IMR-90 (cell line): ENCODE data around the gene CRHBP. TPM values are rescaled to one million over a fixed set of nuclear protein-coding genes. Genes with fewer than 3 reads are reported as not detected.

Experiments used
- ATAC-seq: fragments of 200-7000 bp; cut with Tn5 transposase; 2 replicates; pipeline ENCODE4 v1.9.1; 2020; ENCODE audit warnings: low read depth, mild to moderate bottlenecking, moderate library complexity
- BruUV-seq: library from RNA; stranded (reverse); fragments of 400-500 nt; replicated peaks from 2 replicates; lab custom pipeline; 2021; lab: Mats Ljungman, UMichigan
- CTCF ChIA-PET: fragments of 300-600 bp; formaldehyde crosslinking; extraction: SDS; loops from one replicate; lab custom pipeline; 2021; ENCODE audit warnings: antibody characterized with exemption; lab: Yijun Ruan, JAX
- POLR2A ChIA-PET: fragments of 300-600 bp; sonication (Branson Sonifier 250); formaldehyde crosslinking; loops from one replicate; lab custom pipeline; 2022; ENCODE audit warnings: antibody characterized with exemption; ENCODE audit not compliant: unreplicated experiment; lab: Charles Lee
- DNase-seq: peaks from one replicate; pipeline ENCODE4 v3.0.0; 2013
- H2AFZ ChIP-seq: replicated peaks from 2 replicates; pipeline ENCODE3; 2013; ENCODE audit warnings: low read length, mild to moderate bottlenecking; ENCODE audit not compliant: poor library complexity
- H2AK5ac ChIP-seq: 2 replicates; pipeline ENCODE4 v1.6.1; 2013; ENCODE audit warnings: low read depth, low read length, inconsistent platforms
- H2AK9ac ChIP-seq: replicated peaks from 2 replicates; pipeline ENCODE3; 2013; ENCODE audit warnings: mild to moderate bottlenecking, low read depth, low read length, moderate library complexity; ENCODE audit not compliant: poor library complexity
- H2BK120ac ChIP-seq: 2 replicates; pipeline ENCODE4 v1.6.1; 2013; ENCODE audit warnings: low read depth, low read length, inconsistent platforms
- H2BK15ac ChIP-seq: 3 replicates; pipeline ENCODE4 v1.6.1; 2013; ENCODE audit warnings: low read depth, low read length, inconsistent platforms
- H2BK20ac ChIP-seq: 2 replicates; pipeline ENCODE4 v1.6.1; 2013; ENCODE audit warnings: low read depth, mild to moderate bottlenecking, inconsistent platforms, low read length, moderate library complexity
- H2BK5ac ChIP-seq: 2 replicates; pipeline ENCODE4 v1.6.1; 2013; ENCODE audit warnings: mild to moderate bottlenecking, low read depth, low read length, inconsistent platforms; ENCODE audit not compliant: poor library complexity, severe bottlenecking
- H3K14ac ChIP-seq: replicated peaks from 2 replicates; pipeline ENCODE4 v1.6.1; 2013; ENCODE audit warnings: low read depth, low read length, inconsistent platforms
- H3K18ac ChIP-seq: 2 replicates; pipeline ENCODE4 v1.6.1; 2013; ENCODE audit warnings: low read depth, low read length, control low read depth
- H3K23ac ChIP-seq: 2 replicates; pipeline ENCODE4 v1.6.1; 2013; ENCODE audit warnings: low read depth, low read length, inconsistent platforms
- H3K27ac ChIP-seq: 2 replicates; pipeline ENCODE4 v1.5.1; 2013; ENCODE audit warnings: mild to moderate bottlenecking, control low read depth, low read length; ENCODE audit not compliant: insufficient read depth
- H3K27me3 ChIP-seq: 2 replicates; pipeline ENCODE4 v1.6.1; 2013; ENCODE audit warnings: low read length; ENCODE audit not compliant: control insufficient read depth, insufficient read depth
- H3K36me3 ChIP-seq: 2 replicates; pipeline ENCODE4 v1.6.1; 2013; ENCODE audit warnings: low read length, mixed read lengths; ENCODE audit not compliant: control insufficient read depth, insufficient read depth
- H3K4ac ChIP-seq: 2 replicates; pipeline ENCODE4 v1.6.1; 2013; ENCODE audit warnings: low read depth, low read length, inconsistent platforms
- H3K4me1 ChIP-seq: 2 replicates; pipeline ENCODE4 v1.6.1; 2013; ENCODE audit warnings: low read length, mixed read lengths; ENCODE audit not compliant: control insufficient read depth, insufficient read depth
- H3K4me2 ChIP-seq: 2 replicates; pipeline ENCODE4 v1.6.1; 2013; ENCODE audit warnings: low read depth, mild to moderate bottlenecking, control low read depth, low read length, moderate library complexity
- H3K4me3 ChIP-seq: 2 replicates; pipeline ENCODE4 v1.5.1; 2013; ENCODE audit warnings: low read depth, mild to moderate bottlenecking, control low read depth, low read length, moderate library complexity; ENCODE audit not compliant: insufficient read depth
- H3K56ac ChIP-seq: 2 replicates; pipeline ENCODE4 v1.6.1; 2013; ENCODE audit warnings: low read length, inconsistent platforms; ENCODE audit not compliant: insufficient read depth; ENCODE audit errors: extremely low read depth
- H3K79me1 ChIP-seq, 2 experiments: 2 replicates each; pipeline ENCODE4 v1.6.1; 2013; ENCODE audit warnings: low read length in 2 of 2, inconsistent platforms in 1 of 2, low read depth in 1 of 2
- H3K9ac ChIP-seq: 2 replicates; pipeline ENCODE4 v1.6.1; 2013; ENCODE audit warnings: low read depth, low read length, control low read depth
- H3K9me1 ChIP-seq: 2 replicates; pipeline ENCODE4 v1.6.1; 2013; ENCODE audit warnings: low read length, inconsistent platforms; ENCODE audit not compliant: insufficient read depth
- H3K9me3 ChIP-seq: 2 replicates; pipeline ENCODE4 v1.6.1; 2013; ENCODE audit warnings: low read length; ENCODE audit not compliant: control insufficient read depth, insufficient read depth
- H4K20me1 ChIP-seq: 2 replicates; pipeline ENCODE4 v1.6.1; 2013; ENCODE audit warnings: low read length, inconsistent platforms; ENCODE audit not compliant: insufficient read depth
- H4K5ac ChIP-seq: 2 replicates; pipeline ENCODE4 v1.6.1; 2013; ENCODE audit warnings: mild to moderate bottlenecking, low read depth, low read length, control low read depth
- H4K8ac ChIP-seq, 2 experiments: 2 replicates each; pipeline ENCODE4 v1.6.1; 2013; ENCODE audit warnings: low read depth in 2 of 2, low read length in 2 of 2, control low read depth in 1 of 2, inconsistent platforms in 1 of 2
- H4K91ac ChIP-seq: 2 replicates; pipeline ENCODE4 v1.6.1; 2013; ENCODE audit warnings: low read depth, low read length, inconsistent platforms; ENCODE audit not compliant: insufficient read depth
- BHLHE40 ChIP-seq: fragments of 150-350 bp; IDR thresholded peaks from 2 replicates; pipeline ENCODE4 v1.6.1; 2016; ENCODE audit warnings: mild to moderate bottlenecking, low read depth, low read length
- CEBPB ChIP-seq: IDR thresholded peaks from 2 replicates; pipeline ENCODE4 v1.6.1; 2012; ENCODE audit warnings: low read depth, low read length, improper control_type of control experiment
- CHD1 ChIP-seq: IDR thresholded peaks from 2 replicates; pipeline ENCODE4 v1.6.1; 2012; ENCODE audit warnings: low read depth, low read length, improper control_type of control experiment
- ELK1 ChIP-seq: fragments of 150-350 bp; IDR thresholded peaks from 2 replicates; pipeline ENCODE4 v1.6.1; 2016; ENCODE audit warnings: low read depth, mild to moderate bottlenecking, low read length, moderate library complexity, borderline replicate concordance
- FOS ChIP-seq: fragments of 150-350 bp; IDR thresholded peaks from 2 replicates; pipeline ENCODE4 v1.6.1; 2016; ENCODE audit warnings: low read depth, low read length
- MAFK ChIP-seq: IDR thresholded peaks from 2 replicates; pipeline ENCODE4 v1.6.1; 2012; ENCODE audit warnings: low read depth, low read length, improper control_type of control experiment
- MAZ ChIP-seq: IDR thresholded peaks from 2 replicates; pipeline ENCODE4 v1.6.1; 2012; ENCODE audit warnings: low read depth, mild to moderate bottlenecking, low read length, improper control_type of control experiment, moderate library complexity, borderline replicate concordance
- MXI1 ChIP-seq: IDR thresholded peaks from 2 replicates; pipeline ENCODE4 v1.6.1; 2012; ENCODE audit warnings: low read depth, mild to moderate bottlenecking, low read length, moderate library complexity, borderline replicate concordance
- POLR2A ChIP-seq: IDR thresholded peaks from 2 replicates; pipeline ENCODE4 v1.6.1; 2012; ENCODE audit warnings: mild to moderate bottlenecking, low read depth, low read length
- RAD21 ChIP-seq: IDR thresholded peaks from 2 replicates; pipeline ENCODE4 v1.6.1; 2012; ENCODE audit warnings: low read length, improper control_type of control experiment
- RFX5 ChIP-seq: IDR thresholded peaks from 2 replicates; pipeline ENCODE4 v1.8.0; 2012; ENCODE audit warnings: low read depth, mild to moderate bottlenecking, low read length, moderate library complexity
- SMC3 ChIP-seq: fragments of 150-350 bp; IDR thresholded peaks from 2 replicates; pipeline ENCODE4 v1.6.1; 2016; ENCODE audit warnings: low read depth, mild to moderate bottlenecking, antibody characterized with exemption, low read length, moderate library complexity
- USF2 ChIP-seq: fragments of 150-350 bp; IDR thresholded peaks from 2 replicates; pipeline ENCODE4 v1.6.1; 2017; ENCODE audit warnings: mild to moderate bottlenecking, antibody characterized with exemption, low read length, low read depth
- WGBS, 2 experiments: methylation state at CpG; one replicate each; pipeline versions ENCODE4 v1.1.5 to v1.1.7; 2013; ENCODE audit warnings: missing lambda C conversion rate in 2 of 2; ENCODE audit not compliant: insufficient read length in 1 of 2; ENCODE audit errors: extremely low coverage in 2 of 2; 5-methylcytosine and 5-hydroxymethylcytosine counted together
- dilution Hi-C: fragments of 300-500 bp; cut with HindIII; formaldehyde crosslinking; loops from one replicate; pipeline ENCODE4 v1.14.3; 2018; ENCODE audit warnings: low sequenced_read_pairs; ENCODE audit not compliant: unreplicated experiment
- in situ Hi-C: fragments of 300-500 bp; cut with MboI; formaldehyde crosslinking; loops from 3 replicates; pipeline ENCODE4 v1.14.3; 2019; ENCODE audit warnings: low sequenced_read_pairs, inconsistent platforms, mixed read lengths
- intact Hi-C: fragments of 100-400 bp; cut with micrococcal nuclease; formaldehyde crosslinking; loops from 2 replicates; pipeline ENCODE4 v1.10.0; 2022
- polyA plus RNA-seq, 3 experiments: library from polyadenylated mRNA; depleted of rRNA; stranded (reverse); fragments of >200 nt; gene quantifications; 2 replicates each; pipeline ENCODE4 v1.2.3, GENCODE V29; 2012; ENCODE audit warnings: low replicate concordance in 1 of 3
- total RNA-seq: library from RNA; depleted of rRNA; stranded (reverse); fragments of >200 nt; gene quantifications from 2 replicates; pipeline ENCODE4 v1.2.3, GENCODE V29; 2012

The CRHBP gene
- total and polyA plus RNA-seq, 2 of the 4 experiments (the other 2 are of a cell fraction) = 0.09 TPM; not detected in 1

GRCh38 chr5:76983468-76983867 is 30.6 kb downstream of the CRHBP start:
- no peak overlapping the region for H4K5ac ChIP-seq
- H3K4me3 ChIP-seq = no peak overlapping the region
- no peak overlapping the region for H3K27ac ChIP-seq
- intact Hi-C loops (no loop called here), dilution Hi-C loops (no loop called here), in situ Hi-C loops (no loop called here)
- ChIA-PET POLR2A (no interaction called here), CTCF (no interaction called here)
- BruUV-seq = no TSS peak
- H3K56ac ChIP-seq = no peak overlapping the region
- no peak overlapping the region for H2BK5ac ChIP-seq
- H2BK20ac ChIP-seq = no peak overlapping the region
- TF ChIP-seq MXI1 (no peak), CHD1 (no peak), RAD21 (no peak), MAFK (no peak), FOS (no peak), ELK1 (no peak), POLR2A (no peak), CEBPB (no peak), BHLHE40 (no peak), MAZ (no peak), SMC3 (no peak), RFX5 (no peak), USF2 (no peak)
- H3K79me1 ChIP-seq = no peaks in the 10 kb centered on the region
- no CpG with 5 or more reads among the region's 3 CpGs for WGBS, 2 experiments
- H4K91ac ChIP-seq = no peak overlapping the region
- no peak overlapping the region for H3K4me2 ChIP-seq
- H2BK15ac ChIP-seq = no peak overlapping the region
- no peak overlapping the region for H3K9ac ChIP-seq
- H3K27me3 ChIP-seq = no peaks in the 10 kb centered on the region; the same call in 1 of the 2 replicates
- H2AK9ac ChIP-seq = no peak overlapping the region
- no peaks in the 10 kb centered on the region for H3K9me1 ChIP-seq
- H2AFZ ChIP-seq = no peak overlapping the region
- no peak overlapping the region for H3K4ac ChIP-seq
- no peaks in the 10 kb centered on the region for H4K20me1 ChIP-seq
- H4K8ac ChIP-seq = no peak overlapping the region
- H3K14ac ChIP-seq = no peak overlapping the region
- no peak for DNase-seq
- H3K18ac ChIP-seq = no peak overlapping the region
- no peaks in the 10 kb centered on the region for H3K4me1 ChIP-seq
- H2BK120ac ChIP-seq = no peak overlapping the region
- no peaks in the 10 kb centered on the region for H3K9me3 ChIP-seq
- ATAC-seq = no peak
- H3K23ac ChIP-seq = no peak overlapping the region
- H3K36me3 ChIP-seq = no peaks in the 10 kb centered on the region
- no peak overlapping the region for H2AK5ac ChIP-seq
